HG03280 (cell line): ENCODE results near the gene S1PR1.
A peak's percentile ranks its signal among the peaks of the same experiment; 100 is the strongest.
"Not testable (repeated sequence)": the region's sequence is repeated elsewhere in the genome, so short reads cannot be mapped to it uniquely, and the experiment has no call there.

Experiments used
- ATAC-seq: cut with Tn5 transposase; IDR thresholded peaks from one replicate; pipeline ENCODE4 v1.9.1; 2021; ENCODE audit warnings: mild to moderate bottlenecking, moderate library complexity; ENCODE audit not compliant: unreplicated experiment

The S1PR1 gene

GRCh38 chr1:101236516-101237228 lies at the start of gene S1PR1:
TSS of gene S1PR1 (plus strand) at chr1:101237019. CDS start at chr1:101238985, 1,966 bp downstream.
- peak; percentile 4 for ATAC-seq

DNA sequence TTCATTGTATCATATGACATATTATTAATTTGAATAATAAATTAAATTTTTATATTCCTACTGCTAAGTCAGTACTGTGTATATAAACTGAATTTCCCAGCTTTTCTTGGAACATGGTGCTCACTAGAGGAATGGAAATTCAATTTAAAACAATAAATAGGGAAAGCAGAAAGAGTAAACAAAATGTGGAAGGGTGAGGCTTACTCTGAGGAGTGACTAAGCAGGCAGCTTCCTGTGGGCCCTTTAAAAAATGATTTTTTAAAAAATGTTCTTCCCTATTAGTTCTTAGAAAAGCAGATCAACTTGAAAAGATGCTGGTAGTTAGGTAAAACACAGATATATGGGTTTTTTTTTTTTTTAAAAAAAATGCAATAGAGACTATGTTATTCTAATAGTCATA lies 49.5 kb upstream of the S1PR1 start:
- ATAC-seq = no peak

GRCh38 chr1:101188331-101188730 lies 48.5 kb upstream of the S1PR1 start:
- no peak for ATAC-seq

DNA sequence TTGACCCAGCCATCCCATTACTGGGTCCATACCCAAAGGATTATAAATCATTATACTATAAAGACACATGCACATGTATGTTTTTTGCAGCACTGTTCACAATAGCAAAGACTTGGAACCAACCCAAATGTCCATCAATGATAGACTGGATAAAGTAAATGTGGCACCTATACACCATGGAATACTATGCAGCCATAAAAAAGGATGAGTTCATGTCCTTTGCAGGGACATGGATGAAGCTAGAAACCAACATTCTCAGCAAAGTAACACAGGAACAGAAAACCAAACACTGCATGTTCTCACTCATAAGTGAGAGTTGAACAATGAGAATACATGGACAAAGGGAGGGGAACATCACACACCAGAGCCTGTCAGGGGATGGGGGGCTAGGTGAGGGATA lies 47.9 kb upstream of the S1PR1 start:
- ATAC-seq = not testable (repeated sequence)

DNA sequence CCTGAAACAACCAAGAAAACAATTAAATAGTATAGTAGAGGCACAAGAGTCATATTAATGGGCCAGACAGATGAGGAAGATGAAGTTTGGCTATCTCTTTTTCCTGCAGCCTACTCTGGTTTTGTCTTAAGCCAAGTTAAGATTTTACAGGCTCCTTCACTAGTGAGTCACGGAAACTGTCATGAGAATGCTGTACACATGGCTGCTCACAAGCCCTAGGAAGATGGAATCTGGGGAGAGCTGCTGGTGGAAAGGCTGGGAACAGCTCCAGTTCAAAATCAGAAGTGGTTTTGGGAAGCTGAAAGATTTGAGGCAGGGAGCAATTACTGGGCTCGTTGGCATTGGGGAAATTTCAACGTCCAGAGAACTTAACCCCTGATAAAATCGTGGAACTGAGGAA lies 46.4 kb upstream of the S1PR1 start:
- ATAC-seq = no peak

GRCh38 chr1:101191049-101191448 lies 45.8 kb upstream of the S1PR1 start:
- ATAC-seq = no peak

DNA sequence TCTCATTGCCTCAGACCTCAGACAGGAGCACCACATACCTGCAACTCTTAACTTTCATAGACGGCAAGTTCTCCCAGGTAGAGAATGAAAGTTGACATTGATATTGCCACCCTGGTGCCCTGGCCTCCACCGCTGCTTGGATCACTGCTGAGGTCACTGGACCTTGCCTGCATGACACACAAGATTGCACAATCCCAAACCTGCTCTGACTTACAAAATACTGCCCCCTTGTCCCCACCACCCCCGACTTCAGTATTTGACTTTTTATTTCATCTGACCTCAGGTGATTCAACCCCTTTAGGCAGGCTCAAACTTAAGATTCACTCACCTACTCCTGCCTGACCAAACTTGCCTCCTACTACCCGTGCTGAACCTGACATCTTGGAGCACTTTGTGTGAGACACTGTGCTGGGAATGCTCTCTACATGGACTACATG lies 43.1 kb upstream of the S1PR1 start:
- no peak for ATAC-seq

DNA sequence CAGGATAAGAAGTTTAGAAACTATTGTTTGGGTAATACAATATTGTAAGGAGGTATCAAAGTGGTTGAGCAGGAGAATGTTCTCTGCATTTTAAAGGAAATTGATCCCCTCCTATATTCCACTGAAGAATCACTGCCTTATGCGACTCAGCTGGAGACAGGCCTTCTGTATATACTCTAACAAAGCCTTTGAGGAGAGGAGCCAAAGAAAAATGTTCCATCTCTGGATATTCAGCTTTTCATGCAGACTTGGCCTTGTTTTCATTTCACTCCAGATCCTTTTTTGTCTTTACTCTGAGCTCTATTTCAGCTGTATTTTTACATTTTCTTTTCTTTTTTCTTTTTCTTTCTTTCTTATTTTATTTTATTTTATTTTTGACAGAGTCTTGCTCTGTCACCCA lies 42.1 kb upstream of the S1PR1 start:
- ATAC-seq = no peak

DNA sequence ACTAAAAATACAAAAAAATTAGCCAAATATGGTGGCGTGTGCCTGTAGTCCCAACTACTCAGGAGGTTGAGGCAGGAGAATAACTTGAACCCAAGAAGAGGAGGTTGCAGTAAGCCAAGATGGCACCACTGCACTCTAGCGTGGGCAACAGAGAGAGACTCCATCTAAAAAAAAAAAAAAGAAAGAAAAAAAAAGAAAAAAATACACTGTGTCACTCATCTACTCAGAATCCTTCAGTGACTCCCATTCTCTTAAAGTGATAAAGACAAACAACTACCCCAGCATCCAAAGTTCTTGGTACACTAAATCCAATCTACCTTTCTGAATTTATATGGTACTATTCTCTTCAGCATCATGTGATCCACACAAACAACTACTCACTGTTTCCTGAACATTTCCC lies 40.2 kb upstream of the S1PR1 start:
- no peak for ATAC-seq

DNA sequence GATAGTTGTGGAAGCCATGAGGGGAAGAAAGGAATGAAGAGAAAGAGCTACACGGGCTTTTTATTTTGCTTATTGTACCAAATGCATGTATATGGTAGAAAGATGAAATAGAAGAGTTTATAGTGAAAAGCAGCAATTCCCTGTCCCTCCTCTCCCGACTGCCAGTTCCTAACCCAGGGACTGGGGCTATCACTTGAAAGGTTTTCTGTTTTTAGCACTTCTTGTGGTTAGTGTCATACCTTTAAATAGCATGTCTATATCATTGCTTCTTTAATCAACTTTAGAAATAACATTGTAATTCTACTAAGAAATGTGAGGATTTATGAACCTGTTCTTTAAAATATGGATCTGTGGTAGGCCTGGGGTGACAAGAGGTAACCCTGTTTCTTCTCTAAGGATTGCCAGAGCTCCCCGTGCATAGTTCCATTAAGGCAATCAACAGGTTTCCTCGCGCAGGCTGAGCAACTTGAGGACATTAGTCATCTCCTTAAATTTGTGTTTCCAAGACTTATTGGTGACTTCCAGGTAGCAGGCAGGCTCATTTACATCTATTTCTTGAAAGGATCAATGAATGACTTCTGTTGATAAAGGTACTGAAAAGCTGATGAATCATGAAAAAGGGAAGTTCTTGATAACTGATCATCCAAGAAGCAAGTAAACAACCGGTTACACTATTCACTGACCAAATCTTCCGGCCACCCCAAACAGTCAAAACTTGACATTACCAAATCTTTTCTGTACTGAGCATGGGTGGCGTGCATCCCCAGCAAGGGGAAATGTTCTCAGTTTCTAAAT lies 37.8 kb upstream of the S1PR1 start:
- peak; percentile 94 for ATAC-seq

GRCh38 chr1:101199637-101199982 lies 37.2 kb upstream of the S1PR1 start:
- no peak for ATAC-seq

GRCh38 chr1:101200513-101200912 lies 36.3 kb upstream of the S1PR1 start:
- no peak for ATAC-seq

- no peak for ATAC-seq
These were observed 32.8 kb upstream of the S1PR1 start for GRCh38 chr1:101203820-101204540.

DNA sequence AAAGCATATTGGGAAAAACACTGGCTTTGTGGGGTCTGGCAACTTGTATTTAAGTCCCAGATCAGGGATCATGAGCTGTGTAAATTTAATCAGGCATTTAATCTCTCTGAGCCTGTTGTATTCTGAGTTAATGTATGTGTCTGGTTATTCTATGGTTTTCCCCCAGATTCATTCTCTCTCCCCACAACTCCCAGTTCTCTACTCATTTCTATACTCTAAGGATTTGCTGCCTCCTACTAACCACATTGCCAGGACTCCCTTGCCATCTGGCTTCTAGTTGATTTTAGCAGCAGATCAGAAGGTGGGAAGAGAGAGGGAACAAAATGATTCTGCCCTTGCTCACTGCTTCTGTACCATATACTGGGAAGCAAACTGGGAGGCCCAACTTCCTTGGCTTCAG lies 31.4 kb upstream of the S1PR1 start:
- ATAC-seq = no peak

- not testable (repeated sequence) for ATAC-seq
These were observed 30.7 kb upstream of the S1PR1 start for GRCh38 chr1:101206139-101206538.

DNA sequence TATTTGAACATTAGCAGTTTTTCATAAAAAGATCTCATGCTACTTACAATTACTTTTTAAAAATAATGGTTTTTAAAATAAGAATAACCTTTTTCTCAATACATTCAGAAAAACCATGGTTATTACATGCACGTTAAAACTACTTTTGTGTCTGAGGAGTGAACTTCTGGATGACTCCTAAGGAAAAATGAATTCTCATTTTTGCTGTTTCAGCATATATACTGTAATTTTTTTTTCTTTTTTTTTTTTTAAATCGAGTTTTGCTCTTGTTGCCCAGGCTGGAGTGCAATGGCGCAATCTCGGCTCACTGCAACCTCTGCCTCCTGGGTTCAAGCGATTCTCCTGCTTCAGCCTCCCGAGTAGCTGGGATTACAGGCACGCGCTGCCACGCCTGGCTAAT lies 29.5 kb upstream of the S1PR1 start:
- not testable (repeated sequence) for ATAC-seq

DNA sequence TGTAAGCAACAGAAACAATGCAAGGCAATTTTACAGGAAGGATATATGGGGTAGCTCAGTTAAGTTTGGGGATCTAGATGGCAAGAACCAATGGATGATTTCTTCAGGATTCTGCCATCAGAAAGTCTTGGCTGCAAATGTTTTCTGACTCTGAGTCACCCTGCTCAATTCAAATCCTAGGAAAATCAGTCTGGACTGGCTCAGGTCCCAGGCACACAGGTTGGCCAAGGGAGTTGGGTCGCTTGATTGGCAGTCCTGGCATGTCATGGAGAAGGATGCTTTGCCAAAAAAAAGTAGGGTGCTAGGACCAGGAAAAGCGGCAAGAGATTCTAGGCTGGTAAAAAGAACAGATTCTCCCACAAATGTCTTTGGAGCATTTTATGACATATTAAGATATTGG lies 28.9 kb upstream of the S1PR1 start:
- ATAC-seq = no peak

- ATAC-seq = no peak
These were observed 21.3 kb upstream of the S1PR1 start for GRCh38 chr1:101215363-101216011.

- no peak for ATAC-seq
These were observed 20.2 kb upstream of the S1PR1 start for GRCh38 chr1:101216623-101217022.

GRCh38 chr1:101217148-101217547 lies 19.7 kb upstream of the S1PR1 start:
- ATAC-seq = no peak

DNA sequence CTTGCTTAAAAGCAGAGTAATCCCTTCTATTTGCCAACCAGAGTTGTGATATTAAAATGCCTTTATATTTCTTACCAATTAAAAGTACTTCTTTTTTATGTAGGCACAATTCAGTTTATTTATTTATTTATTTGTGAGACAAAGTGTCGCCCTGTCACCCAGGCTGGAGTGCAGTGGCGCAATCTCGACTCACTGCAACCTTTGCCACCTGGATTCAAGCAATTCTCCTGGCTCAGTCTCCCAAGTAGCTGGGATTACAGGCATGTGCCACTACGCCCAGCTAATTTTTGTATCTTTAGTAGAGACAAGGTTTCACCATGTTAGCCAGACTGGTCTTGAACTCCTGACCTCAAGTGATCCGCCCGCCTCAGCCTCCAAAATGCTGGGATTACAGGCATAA lies 17.9 kb upstream of the S1PR1 start:
- ATAC-seq = not testable (repeated sequence)
